COLO668 (cell line): ENCODE results near the gene FLT1.

Experiments
- DNase-seq: peaks from one replicate; lab custom pipeline; 2025; ENCODE audit not compliant: unreplicated experiment; lab: John Stamatoyannopoulos, UW

FLT1 gene

DNA sequence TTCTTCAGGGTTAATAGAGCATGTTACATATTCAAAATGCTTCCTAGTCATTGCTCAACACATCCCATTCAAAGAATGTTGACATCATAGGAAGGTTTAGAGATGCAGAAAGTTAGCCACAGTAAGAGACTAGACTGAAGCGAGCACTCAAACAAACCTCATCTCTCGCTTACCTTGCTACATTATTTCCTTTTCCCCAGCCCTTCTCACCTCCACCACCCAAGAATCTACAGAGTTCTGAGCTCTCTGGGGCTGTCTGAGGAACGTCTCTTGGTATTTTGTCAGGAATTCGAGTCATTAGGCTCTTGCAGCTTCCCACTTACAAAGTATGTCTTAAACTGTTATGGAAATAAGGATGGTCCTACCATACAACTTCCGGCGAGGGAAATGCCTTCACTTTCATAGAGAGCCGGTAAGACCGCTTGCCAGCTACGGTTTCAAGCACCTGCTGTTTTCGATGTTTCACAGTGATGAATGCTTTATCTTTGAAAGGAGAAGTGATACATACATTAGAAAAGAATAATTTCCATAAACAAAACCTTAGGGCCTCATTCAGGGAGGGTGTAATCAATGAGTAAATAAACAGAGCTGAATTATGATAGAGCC lies 65.1 kb downstream of the FLT1 start:
- DNase-seq = no peak

GRCh38 chr13:28429096-28429495 lies 65.8 kb downstream of the FLT1 start:
- no peak for DNase-seq

DNA sequence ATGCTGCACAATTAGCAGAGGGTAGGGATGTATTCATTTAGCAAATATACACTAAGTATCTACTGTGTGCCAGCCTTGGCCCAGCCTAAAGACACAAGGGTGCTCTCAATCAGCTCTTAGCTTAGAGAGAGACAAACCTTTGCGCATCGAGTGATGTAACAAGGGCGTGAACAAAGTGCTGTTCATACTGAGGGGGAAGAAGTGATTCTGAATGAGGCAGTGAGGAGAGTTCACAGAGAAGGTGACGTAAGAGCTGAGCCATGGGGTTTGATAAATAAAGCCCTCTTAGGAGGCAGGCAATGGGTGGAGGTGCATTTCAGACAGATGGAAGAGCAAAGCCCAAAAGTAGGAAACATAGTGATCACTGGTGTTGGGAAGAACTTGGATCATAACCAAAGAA lies 68.5 kb downstream of the FLT1 start:
- no peak for DNase-seq

DNA sequence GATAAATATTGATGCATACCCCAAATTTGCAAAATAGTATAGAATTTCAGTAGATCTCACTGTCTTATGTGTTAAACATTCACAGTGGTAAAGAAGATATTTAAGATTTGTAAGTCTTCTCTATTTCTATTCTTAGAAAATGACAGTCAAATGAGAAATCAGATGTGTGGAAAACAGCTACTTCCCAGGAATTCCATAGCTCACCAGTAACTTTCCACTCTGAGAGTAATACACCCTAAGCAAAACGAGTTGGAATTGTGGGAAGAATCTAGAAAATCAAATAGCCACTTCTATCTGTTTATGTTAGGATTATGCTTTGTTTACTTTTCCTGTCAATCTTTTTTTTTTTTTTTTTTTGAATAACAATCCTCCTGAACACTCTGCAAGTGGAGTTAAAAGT lies 69.1 kb downstream of the FLT1 start:
- DNase-seq = no peak

DNA sequence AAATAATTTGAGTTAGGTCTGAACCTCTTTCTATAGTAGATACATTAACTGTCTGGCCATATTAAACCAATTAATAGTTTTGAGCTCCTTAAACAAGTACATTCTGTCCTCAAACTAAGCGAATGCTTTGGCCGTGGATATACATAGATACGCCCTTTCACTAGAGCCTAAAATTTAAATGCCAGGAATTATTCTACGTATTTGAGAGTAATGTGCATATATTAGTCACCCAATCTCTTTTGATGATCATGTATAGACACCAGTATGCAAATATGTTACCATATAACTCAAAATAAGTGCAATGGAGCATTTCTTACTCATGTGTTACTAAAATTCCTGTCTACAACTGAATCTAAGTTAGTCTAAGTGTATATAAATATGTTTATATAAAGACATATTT lies 70.4 kb downstream of the FLT1 start:
- no peak for DNase-seq

- DNase-seq = no peak
Observed at GRCh38 chr13:28423010-28423409, 71.9 kb downstream of the FLT1 start.

GRCh38 chr13:28421676-28422410 lies 73.1 kb downstream of the FLT1 start:
- no peak for DNase-seq

DNA sequence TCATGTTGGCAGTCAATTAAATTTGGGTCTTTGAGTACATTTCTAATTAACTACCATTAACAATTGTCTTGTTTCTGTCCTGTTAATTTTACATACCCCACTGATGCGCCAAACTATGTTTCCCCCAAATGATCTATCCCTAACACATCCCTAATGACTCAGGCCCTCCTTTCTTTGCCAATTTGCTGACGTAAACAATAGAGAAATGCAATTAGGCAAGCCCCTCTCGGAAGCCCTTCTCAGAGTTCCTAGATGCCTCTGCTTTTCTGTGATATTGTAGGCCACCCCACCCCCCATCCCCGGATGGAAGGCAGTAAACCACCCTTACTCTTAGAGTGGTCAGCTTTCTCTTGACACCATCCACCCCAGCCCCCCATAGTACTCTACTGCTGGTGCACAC lies 74.2 kb downstream of the FLT1 start:
- no peak for DNase-seq

GRCh38 chr13:28415994-28416421 lies 78.9 kb downstream of the FLT1 start:
- DNase-seq = no peak

DNA sequence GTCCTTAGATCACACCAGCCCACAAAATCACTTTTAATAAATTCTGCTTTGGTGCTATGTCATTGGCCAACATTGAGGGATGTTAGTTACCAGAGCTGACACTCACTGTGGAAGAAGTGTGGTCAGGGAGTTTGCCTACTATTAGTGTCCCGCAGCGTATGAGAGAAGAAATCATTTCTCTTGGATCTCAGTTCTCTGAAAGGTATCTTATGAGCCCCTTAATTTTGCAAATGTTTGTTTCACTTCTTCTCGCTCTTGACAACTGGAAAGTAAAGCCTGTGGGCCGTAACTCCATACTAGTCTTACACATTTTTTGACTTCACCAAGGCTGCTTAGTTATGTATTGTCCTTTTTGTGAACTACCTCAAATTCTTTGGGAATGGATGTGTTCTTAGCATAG lies 80.9 kb downstream of the FLT1 start:
- DNase-seq = no peak

- no peak for DNase-seq
Observed at GRCh38 chr13:28412981-28413380, 81.9 kb downstream of the FLT1 start.

GRCh38 chr13:28411831-28412353 lies 83.0 kb downstream of the FLT1 start:
- DNase-seq = no peak

GRCh38 chr13:28410096-28410495 lies 84.8 kb downstream of the FLT1 start:
- no peak for DNase-seq

GRCh38 chr13:28409648-28410047 lies 85.3 kb downstream of the FLT1 start:
- no peak for DNase-seq

GRCh38 chr13:28408863-28409262 lies 86.1 kb downstream of the FLT1 start:
- no peak for DNase-seq

DNA sequence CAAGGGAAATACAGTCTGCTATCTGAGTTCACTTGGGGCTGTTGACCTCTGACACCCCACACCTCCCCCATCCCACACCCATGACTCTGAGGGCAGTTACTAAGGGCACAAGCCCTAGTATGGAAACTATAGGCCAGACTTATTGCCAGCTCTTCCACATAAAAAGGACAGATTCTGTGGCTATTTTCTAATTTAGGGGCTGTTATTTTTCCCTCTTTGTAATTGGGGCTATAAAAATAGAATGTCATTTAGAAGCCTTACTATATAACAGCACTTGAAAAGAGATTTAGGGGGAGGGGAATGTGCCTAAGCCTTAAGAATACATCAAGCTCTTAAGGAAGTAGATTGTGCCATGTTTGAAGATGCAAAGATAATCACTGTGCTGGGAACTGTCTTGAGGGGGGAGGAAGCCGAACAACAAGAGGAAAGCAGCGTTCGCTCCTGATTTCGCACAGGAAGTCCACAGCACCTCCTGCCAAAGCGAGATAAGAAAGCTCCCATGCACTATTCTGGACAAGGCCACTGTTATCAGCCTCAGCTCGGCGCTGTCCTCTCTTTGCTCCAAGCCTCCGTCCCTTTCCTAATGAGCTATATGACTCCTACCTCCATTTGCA lies 86.6 kb downstream of the FLT1 start:
- DNase-seq = no peak

- DNase-seq = no peak
Observed at GRCh38 chr13:28406733-28407266, 88.1 kb downstream of the FLT1 start.

- no peak for DNase-seq
Observed at GRCh38 chr13:28402057-28402381, 92.9 kb downstream of the FLT1 start.

- no peak for DNase-seq
Observed at GRCh38 chr13:28401303-28402056, 93.4 kb downstream of the FLT1 start.

DNA sequence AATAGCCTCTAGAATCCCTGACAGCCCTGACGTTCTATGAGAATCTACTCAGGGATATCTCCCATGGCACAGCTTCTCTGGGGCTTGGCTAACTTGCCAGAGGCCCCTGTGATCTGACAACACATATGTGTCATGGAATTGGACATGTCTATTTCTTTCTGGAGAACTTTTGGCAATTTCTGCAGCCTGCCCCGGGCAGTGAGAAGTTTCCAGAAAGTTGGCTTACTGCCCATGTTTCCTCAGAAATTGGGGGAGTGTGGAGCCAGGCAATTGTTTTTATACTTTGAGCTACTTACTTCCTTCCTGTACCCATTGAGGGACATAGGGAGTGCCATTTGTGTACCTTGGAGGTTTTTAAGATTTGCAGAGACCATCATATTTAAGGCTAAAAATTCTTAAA lies 98.9 kb downstream of the FLT1 start:
- DNase-seq = no peak

- no peak for DNase-seq
Observed at GRCh38 chr13:28394422-28394821, 100.5 kb downstream of the FLT1 start.
